H1 (cell line): ENCODE measurements around the gene ATP6V0A4. TPM values are rescaled to one million over a fixed set of nuclear protein-coding genes. Genes with fewer than 3 reads are reported as not detected.

ENCODE experiments used
- CTCF ChIA-PET: fragments of 300-600 bp; sonication (Branson Sonifier 250); formaldehyde crosslinking; loops from one replicate; lab custom pipeline; 2021; ENCODE audit not compliant: partially characterized antibody; lab: Charles Lee
- POLR2A ChIA-PET: fragments of 300-600 bp; sonication (Branson Sonifier 250); formaldehyde crosslinking; loops from one replicate; lab custom pipeline; 2021; ENCODE audit warnings: inconsistent platforms; ENCODE audit not compliant: partially characterized antibody; lab: Charles Lee
- DNase-seq, 2 experiments: peaks; one replicate each; pipeline versions ENCODE4 v3.0.0 to v3.0.0-alpha.2; 2010 to 2022; ENCODE audit warnings: low spot score in 2 of 2, low read depth in 1 of 2, mixed read lengths in 1 of 2
- FAIRE-seq: peaks from 2 replicates; lab custom pipeline; 2011; peaks lifted over from hg19 to GRCh38; lab: Jason Lieb, UNC
- H2AFZ ChIP-seq: 2 replicates; pipeline ENCODE4 v1.8.1; 2012; ENCODE audit warnings: low read length, inconsistent platforms
- H2AK5ac ChIP-seq: 2 replicates; pipeline ENCODE4 v1.6.1; 2013; ENCODE audit warnings: low read depth, low read length
- H2BK120ac ChIP-seq: replicated peaks from 2 replicates; pipeline ENCODE3; 2013; ENCODE audit warnings: low read depth, low read length, inconsistent platforms
- H2BK12ac ChIP-seq: 2 replicates; pipeline ENCODE4 v1.6.1; 2013; ENCODE audit warnings: low read depth, low read length
- H2BK15ac ChIP-seq: 2 replicates; pipeline ENCODE4 v1.6.1; 2013; ENCODE audit warnings: low read length
- H2BK20ac ChIP-seq: 2 replicates; pipeline ENCODE4 v1.6.1; 2013; ENCODE audit warnings: low read length
- H2BK5ac ChIP-seq: 2 replicates; pipeline ENCODE4 v1.6.1; 2013; ENCODE audit warnings: low read depth, low read length
- H3K14ac ChIP-seq: 2 replicates; pipeline ENCODE4 v1.6.1; 2013; ENCODE audit warnings: inconsistent platforms; ENCODE audit not compliant: insufficient read length
- H3K18ac ChIP-seq: 2 replicates; pipeline ENCODE4 v1.6.1; 2013; ENCODE audit warnings: low read length; ENCODE audit errors: extremely low read depth
- H3K23ac ChIP-seq: 2 replicates; pipeline ENCODE4 v1.6.1; 2013; ENCODE audit warnings: inconsistent platforms; ENCODE audit not compliant: insufficient read length
- H3K23me2 ChIP-seq: 2 replicates; pipeline ENCODE4 v1.6.1; 2013; ENCODE audit warnings: low read depth, low read length
- H3K27ac ChIP-seq: 2 replicates; pipeline ENCODE4 v1.6.1; 2011; ENCODE audit warnings: low read depth, low read length, inconsistent platforms
- H3K27me3 ChIP-seq, 4 experiments: replicated peaks in 1 of 4; 1 replicate in 1 of 4; 2 replicates in 3 of 4; pipeline versions ENCODE4 v1.6.1 to v1.8.1; 2011 to 2013; ENCODE audit warnings: low read length in 3 of 4, mild to moderate bottlenecking in 3 of 4, inconsistent platforms in 2 of 4, mixed read lengths in 2 of 4, moderate library complexity in 1 of 4; ENCODE audit not compliant: control insufficient read depth in 3 of 4, insufficient read depth in 3 of 4; ENCODE audit errors: extremely low read depth in 1 of 4
- H3K36me3 ChIP-seq, 4 experiments: 2 replicates each; pipeline versions ENCODE4 v1.6.1 to v1.8.1; 2011 to 2013; ENCODE audit warnings: mild to moderate bottlenecking in 4 of 4, low read length in 3 of 4, moderate library complexity in 2 of 4, control low read depth in 1 of 4, inconsistent platforms in 1 of 4; ENCODE audit not compliant: insufficient read depth in 4 of 4, control insufficient read depth in 2 of 4
- H3K4ac ChIP-seq: replicated peaks from 2 replicates; pipeline ENCODE3; 2013; ENCODE audit warnings: low read length, low read depth, mixed read lengths, inconsistent platforms; ENCODE audit not compliant: insufficient read length
- H3K4me1 ChIP-seq, 4 experiments: replicated peaks in 1 of 4; 1 replicate in 1 of 4; 2 replicates in 3 of 4; pipeline versions ENCODE4 v1.6.1 to v1.8.1; 2011 to 2013; ENCODE audit warnings: low read length in 3 of 4, inconsistent platforms in 2 of 4, mixed read lengths in 1 of 4; ENCODE audit not compliant: insufficient read depth in 4 of 4, control insufficient read depth in 3 of 4
- H3K4me2 ChIP-seq, 2 experiments: 2 replicates each; pipeline versions ENCODE4 v1.6.1 to v1.8.1; 2011 to 2013; ENCODE audit warnings: low read depth in 2 of 2, low read length in 2 of 2, control low read depth in 1 of 2, inconsistent platforms in 1 of 2, mild to moderate bottlenecking in 1 of 2; ENCODE audit not compliant: insufficient read depth in 1 of 2
- H3K4me3 ChIP-seq, 4 experiments: fragments of 200-600, 300-600 bp in 1 of 4; sonication (generic), shearing (Covaris generic), sonication (Bioruptor Twin) in 1 of 4; 2 replicates each; pipeline versions ENCODE4 v1.5.1 to v1.8.1; 2011 to 2016; ENCODE audit warnings: low read length in 4 of 4, low read depth in 3 of 4, control low read depth in 2 of 4, inconsistent platforms in 2 of 4, mild to moderate bottlenecking in 2 of 4, mixed read lengths in 1 of 4, moderate library complexity in 1 of 4; ENCODE audit not compliant: insufficient read depth in 2 of 4; ENCODE audit errors: extremely low read depth in 1 of 4
- H3K56ac ChIP-seq: replicated peaks from 2 replicates; pipeline ENCODE3; 2013; ENCODE audit warnings: low read depth, mild to moderate bottlenecking, mixed read lengths, low read length, inconsistent platforms; ENCODE audit not compliant: insufficient read length
- H3K79me1 ChIP-seq: 2 replicates; pipeline ENCODE4 v1.6.1; 2013; ENCODE audit warnings: low read depth, low read length, control low read depth
- H3K79me2 ChIP-seq, 2 experiments: 2 replicates each; pipeline versions ENCODE4 v1.6.1 to v1.8.1; 2012 to 2013; ENCODE audit warnings: low read length in 2 of 2, mild to moderate bottlenecking in 2 of 2, inconsistent platforms in 1 of 2; ENCODE audit not compliant: insufficient read depth in 2 of 2, control insufficient read depth in 1 of 2
- H3K9ac ChIP-seq, 4 experiments: replicated peaks in 1 of 4; 1 replicate in 1 of 4; 2 replicates in 3 of 4; pipeline versions ENCODE4 v1.6.1 to v1.8.1; 2011 to 2013; ENCODE audit warnings: low read depth in 3 of 4, low read length in 3 of 4, control low read depth in 2 of 4, mild to moderate bottlenecking in 2 of 4, moderate library complexity in 2 of 4, inconsistent platforms in 1 of 4; ENCODE audit errors: extremely low read depth in 1 of 4
- H3K9me3 ChIP-seq, 2 experiments: 2 replicates each; pipeline versions ENCODE4 v1.6.1 to v1.8.1; 2012 to 2013; ENCODE audit warnings: mild to moderate bottlenecking in 2 of 2, moderate library complexity in 2 of 2, control low read depth in 1 of 2, inconsistent platforms in 1 of 2, low read depth in 1 of 2, low read length in 1 of 2, mixed read lengths in 1 of 2; ENCODE audit not compliant: insufficient read depth in 2 of 2
- H4K20me1 ChIP-seq, 2 experiments: replicated peaks in 1 of 2; 2 replicates each; pipeline versions ENCODE3 to v1.8.1; 2011 to 2013; ENCODE audit warnings: inconsistent platforms in 2 of 2, low read length in 2 of 2, mild to moderate bottlenecking in 1 of 2; ENCODE audit not compliant: insufficient read depth in 2 of 2, control insufficient read depth in 1 of 2
- H4K5ac ChIP-seq: 2 replicates; pipeline ENCODE4 v1.6.1; 2013; ENCODE audit warnings: low read length, low read depth, mixed read lengths, inconsistent platforms; ENCODE audit not compliant: insufficient read length
- H4K8ac ChIP-seq: 2 replicates; pipeline ENCODE4 v1.8.0; 2013; ENCODE audit warnings: mild to moderate bottlenecking, moderate library complexity, low read length, inconsistent platforms; ENCODE audit not compliant: insufficient read depth; ENCODE audit errors: extremely low read depth
- H4K91ac ChIP-seq: replicated peaks from 2 replicates; pipeline ENCODE3; 2013; ENCODE audit warnings: low read length, mixed read lengths, inconsistent platforms; ENCODE audit not compliant: insufficient read length
- CBX5 ChIP-seq: fragments of 300-800, 300-1000 bp; sonication (generic); IDR thresholded peaks from 2 replicates; pipeline ENCODE4 v1.7.1; 2016; ENCODE audit warnings: antibody characterized with exemption, low read length, low read depth
- CBX8 ChIP-seq: fragments of 300-800, 300-1000 bp; sonication (generic); IDR thresholded peaks from 2 replicates; pipeline ENCODE4 v1.7.1; 2016; ENCODE audit warnings: low read depth, low read length, borderline replicate concordance
- EZH2 ChIP-seq: fragments of 200-600 bp; sonication (generic); IDR thresholded peaks from 2 replicates; pipeline ENCODE4 v1.7.1; 2012; ENCODE audit warnings: low read depth, mild to moderate bottlenecking, moderate library complexity, low read length, inconsistent platforms; ENCODE audit not compliant: severe bottlenecking
- FOSL1 ChIP-seq: IDR thresholded peaks from 2 replicates; pipeline ENCODE4 v1.6.1; 2011; ENCODE audit warnings: mild to moderate bottlenecking, low read depth, low read length, moderate library complexity; ENCODE audit not compliant: insufficient read depth
- HDAC2 ChIP-seq, 2 experiments: fragments of 300-600 bp in 1 of 2; sonication (generic) in 1 of 2; IDR thresholded peaks; 2 replicates each; pipeline ENCODE4 v1.6.1; 2011 to 2012; ENCODE audit warnings: low read depth in 2 of 2, low read length in 2 of 2, mild to moderate bottlenecking in 2 of 2, moderate library complexity in 2 of 2, borderline replicate concordance in 1 of 2, inconsistent platforms in 1 of 2
- KDM5A ChIP-seq: fragments of 200-600 bp; IDR thresholded peaks from 2 replicates; pipeline ENCODE4 v1.7.1; 2012; ENCODE audit warnings: mild to moderate bottlenecking, low read length, inconsistent platforms, mixed read lengths
- PHF8 ChIP-seq: fragments of 200-600 bp; sonication (generic); conservative IDR thresholded peaks from 2 replicates; pipeline ENCODE4 v1.7.1; 2012; ENCODE audit warnings: low read depth, mild to moderate bottlenecking, inconsistent platforms, low read length, moderate library complexity
- POU5F1 ChIP-seq: IDR thresholded peaks from 2 replicates; pipeline ENCODE4 v1.6.1; 2011; ENCODE audit warnings: low read depth, mild to moderate bottlenecking, low read length, moderate library complexity
- RBBP5 ChIP-seq: IDR thresholded peaks from 2 replicates; pipeline ENCODE4 v1.7.1; 2012; ENCODE audit warnings: low read depth, mild to moderate bottlenecking, inconsistent platforms, low read length, moderate library complexity, borderline replicate concordance
- RFX5 ChIP-seq: IDR thresholded peaks from 2 replicates; pipeline ENCODE4 v1.6.1; 2011; ENCODE audit warnings: low read depth, low read length, improper control_type of control experiment, borderline replicate concordance
- RXRA ChIP-seq: IDR thresholded peaks from 2 replicates; pipeline ENCODE4 v1.6.1; 2011; ENCODE audit warnings: low read depth, mild to moderate bottlenecking, low read length, moderate library complexity; ENCODE audit not compliant: insufficient read depth
- SIN3A ChIP-seq, 2 experiments: IDR thresholded peaks in 1 of 2; conservative IDR thresholded peaks in 1 of 2; 2 replicates each; pipeline ENCODE4 v1.6.1; 2011 to 2012; ENCODE audit warnings: low read length in 2 of 2, improper control_type of control experiment in 1 of 2, low read depth in 1 of 2, mild to moderate bottlenecking in 1 of 2
- TAF1 ChIP-seq: IDR thresholded peaks from 2 replicates; pipeline ENCODE4 v1.6.1; 2011; ENCODE audit warnings: mild to moderate bottlenecking, low read depth, low read length
- WGBS, 2 experiments: shearing (Covaris generic) in 1 of 2; methylation state at CpG; one replicate each; pipeline versions ENCODE4 v1.1.6 to v1.1.7; 2013 to 2015; ENCODE audit warnings: low lambda C conversion rate in 2 of 2, mixed read lengths in 2 of 2, inconsistent platforms in 1 of 2, low coverage in 1 of 2, missing lambda C conversion rate in 1 of 2; ENCODE audit not compliant: insufficient replicate concordance in 2 of 2, insufficient coverage in 1 of 2, insufficient read length in 1 of 2; ENCODE audit errors: extremely low coverage in 1 of 2, missing lambda C conversion rate in 1 of 2; 5-methylcytosine and 5-hydroxymethylcytosine counted together
- polyA plus RNA-seq, 7 experiments: library from polyadenylated mRNA; depleted of rRNA in 3 of 7; stranded (reverse) in 5 of 7; unstranded in 2 of 7; fragments of >200 nt in 5 of 7; fragments of 200-250 nt in 2 of 7; gene quantifications; 1 replicate in 5 of 7; 2 replicates in 1 of 7; 4 replicates in 1 of 7; pipeline versions ENCODE4 v1.2.1 to v1.2.3, GENCODE V29; 2011 to 2013; ENCODE audit warnings: missing spikeins in 2 of 7, mixed read lengths in 2 of 7
- total RNA-seq: library from RNA; stranded (reverse); fragmentation: NEBNext Ultra II Directional; extraction: Animal tissue kit (Norgen Biotek cat#: 25700); gene quantifications from 2 replicates; pipeline ENCODE4 v1.2.1, GENCODE V29; 2021

The ATP6V0A4 gene
- total and polyA plus RNA-seq, 2 of the 8 experiments (the other 6 are each of a cell fraction or from before 2014, with no cell fraction given): 0.47 to 1.6 TPM

DNA sequence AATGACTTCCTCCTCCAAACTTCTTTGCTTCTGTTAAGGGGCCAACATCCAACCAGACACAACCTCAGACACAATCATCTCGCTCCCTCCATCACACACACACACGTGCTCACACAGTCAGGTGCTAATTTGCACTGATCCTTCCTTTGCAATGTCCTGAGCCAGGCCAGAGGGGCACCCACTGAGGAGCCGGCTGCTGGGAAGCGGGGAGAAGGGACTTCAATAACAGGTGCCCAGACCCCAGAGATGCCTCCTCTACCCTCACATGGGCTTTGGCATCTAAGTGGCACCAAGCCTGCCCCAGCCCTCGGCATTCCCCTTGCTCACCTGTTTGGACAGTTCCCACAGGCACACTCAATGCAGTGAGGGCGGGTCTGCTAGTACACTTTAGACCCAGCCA lies 62.6 kb downstream of the ATP6V0A4 start:
- Histone ChIP-seq H3K18ac (no peak overlapping the region), H3K4ac (no peak overlapping the region), H4K5ac (no peak overlapping the region), H3K4me3 (no peak overlapping the region), H3K27ac (no peak overlapping the region), H3K23ac (no peak overlapping the region), H2BK120ac (no peak overlapping the region), H4K8ac (no peak overlapping the region; the same call in 1 of the 2 replicates), H3K79me2 (no peaks in the 10 kb centered on the region), H2BK15ac (0 out of 2 replicates have a peak overlapping the region, but pooled peaks have one; percentile 37), H3K14ac (no peak overlapping the region), H4K20me1 (no peaks in the 10 kb centered on the region), H3K9ac (no peak overlapping the region), H2BK12ac (peak overlapping the region; percentile 44; the same call in 1 of the 2 replicates), H2BK5ac (no peak overlapping the region), H2AFZ (no peak overlapping the region), H3K27me3 (no peaks in the 10 kb centered on the region), H2AK5ac (no peak overlapping the region), H3K56ac (no peak overlapping the region), H3K36me3 (no peaks in the 10 kb centered on the region), H3K9me3 (peaks cover 0 to 4% of the 10 kb centered on the region in 2 experiments; a peak in 1 of 4 replicates), H3K23me2 (no peaks in the 10 kb centered on the region), H3K4me2 (no peak overlapping the region), H2BK20ac (no peak overlapping the region), H4K91ac (peak overlapping the region; percentile 38), H3K79me1 (no peaks in the 10 kb centered on the region), H3K4me1 (peaks cover 0 to 5% (median 0%) of the 10 kb centered on the region in 4 experiments; a peak in 2 of 7 replicates)
- CTCF ChIA-PET: no interaction called here
- 81% methylated on average over 6 of the region's 6 CpGs; no CpG with 5 or more reads in 1 of the 2 experiments for WGBS, 2 experiments
- DNase-seq: no peak
- no peak for FAIRE-seq
- POLR2A ChIA-PET: interaction anchor here (0.6 kb wide), 1 partner anchor 254 kb away, joined by 3 read pairs; no protein-coding TSS in a partner anchor
- TF ChIP-seq RFX5: no peak
- no peak for TF ChIP-seq POU5F1
- no peak for TF ChIP-seq FOSL1
- TF ChIP-seq PHF8: no peak
- TF ChIP-seq KDM5A: no peak
- TF ChIP-seq RXRA: no peak
- no peak for TF ChIP-seq HDAC2 (IDR thresholded peaks at IDR 0.05; ENCODE audit: borderline replicate concordance in 1 of 2, low read depth in 2 of 2, low read length in 2 of 2)
- TF ChIP-seq EZH2: no peak
- TF ChIP-seq CBX8: no peak
- no peak for TF ChIP-seq SIN3A (conservative IDR thresholded peaks at IDR 0.05 in 1 of 2, IDR thresholded peaks at IDR 0.05 in 1 of 2; ENCODE audit: low read depth in 1 of 2, low read length in 2 of 2)
- no peak for TF ChIP-seq TAF1
- TF ChIP-seq CBX5: no peak
- TF ChIP-seq RBBP5: no peak
